ENCODE results near the gene ACOT12.

The ACOT12 gene

GRCh38 chr5:81402192-81402930 is 8.4 kb upstream of the ACOT12 start:
- no peak for TF ChIP-seq CTCF (IDR thresholded peaks at IDR 0.05; ENCODE audit: control insufficient read depth, insufficient read depth, low read depth, low read length, missing control alignments)
- DNase-seq (ENCODE audit: low read depth): no peak
- no peak overlapping the region for H3K4me3 ChIP-seq (ENCODE audit: control insufficient read depth, low read depth, low read length)

GRCh38 chr5:81401266-81401665 is 7.3 kb upstream of the ACOT12 start:
- no peak for TF ChIP-seq CTCF (IDR thresholded peaks at IDR 0.05; ENCODE audit: control insufficient read depth, insufficient read depth, low read depth, low read length, missing control alignments)
- DNase-seq (ENCODE audit: low read depth): no peak
- H3K4me3 ChIP-seq (ENCODE audit: control insufficient read depth, low read depth, low read length): no peak overlapping the region

GRCh38 chr5:81400375-81400774 is 6.4 kb upstream of the ACOT12 start:
- DNase-seq (ENCODE audit: low read depth): no peak
- no peak overlapping the region for H3K4me3 ChIP-seq (ENCODE audit: control insufficient read depth, low read depth, low read length)
- TF ChIP-seq CTCF (IDR thresholded peaks at IDR 0.05; ENCODE audit: control insufficient read depth, insufficient read depth, low read depth, low read length, missing control alignments): no peak

GRCh38 chr5:81398741-81399140 is 4.8 kb upstream of the ACOT12 start:
- DNase-seq (ENCODE audit: low read depth): no peak
- TF ChIP-seq CTCF (IDR thresholded peaks at IDR 0.05; ENCODE audit: control insufficient read depth, insufficient read depth, low read depth, low read length, missing control alignments): no peak

GRCh38 chr5:81397176-81397575 is 3.2 kb upstream of the ACOT12 start:
- H3K4me3 ChIP-seq (ENCODE audit: control insufficient read depth, low read depth, low read length): no peak overlapping the region
- no peak for TF ChIP-seq CTCF (IDR thresholded peaks at IDR 0.05; ENCODE audit: control insufficient read depth, insufficient read depth, low read depth, low read length, missing control alignments)
- peak; percentile 8 for DNase-seq (ENCODE audit: low read depth)

More at GRCh38 chr5:81398741-81399140, 4.8 kb upstream of the ACOT12 start:
- no peak overlapping the region for H3K4me3 ChIP-seq (ENCODE audit: control insufficient read depth, low read depth, low read length)

GRCh38 chr5:81395262-81395661 is 1.3 kb upstream of the ACOT12 start:
- no peak for DNase-seq (ENCODE audit: low read depth)
- TF ChIP-seq CTCF (IDR thresholded peaks at IDR 0.05; ENCODE audit: control insufficient read depth, insufficient read depth, low read depth, low read length, missing control alignments): no peak

More at GRCh38 chr5:81395262-81395661, 1.3 kb upstream of the ACOT12 start:
- H3K4me3 ChIP-seq (ENCODE audit: control insufficient read depth, low read depth, low read length): no peak overlapping the region
